Measurements from ENCODE around the gene TBC1D14. TPM values are rescaled to one million over a fixed set of nuclear protein-coding genes. Genes with fewer than 3 reads are reported as not detected.

The TBC1D14 gene
- total and polyA plus RNA-seq, 11 donors = 9.8 to 51.0 (median 34.3) TPM

DNA sequence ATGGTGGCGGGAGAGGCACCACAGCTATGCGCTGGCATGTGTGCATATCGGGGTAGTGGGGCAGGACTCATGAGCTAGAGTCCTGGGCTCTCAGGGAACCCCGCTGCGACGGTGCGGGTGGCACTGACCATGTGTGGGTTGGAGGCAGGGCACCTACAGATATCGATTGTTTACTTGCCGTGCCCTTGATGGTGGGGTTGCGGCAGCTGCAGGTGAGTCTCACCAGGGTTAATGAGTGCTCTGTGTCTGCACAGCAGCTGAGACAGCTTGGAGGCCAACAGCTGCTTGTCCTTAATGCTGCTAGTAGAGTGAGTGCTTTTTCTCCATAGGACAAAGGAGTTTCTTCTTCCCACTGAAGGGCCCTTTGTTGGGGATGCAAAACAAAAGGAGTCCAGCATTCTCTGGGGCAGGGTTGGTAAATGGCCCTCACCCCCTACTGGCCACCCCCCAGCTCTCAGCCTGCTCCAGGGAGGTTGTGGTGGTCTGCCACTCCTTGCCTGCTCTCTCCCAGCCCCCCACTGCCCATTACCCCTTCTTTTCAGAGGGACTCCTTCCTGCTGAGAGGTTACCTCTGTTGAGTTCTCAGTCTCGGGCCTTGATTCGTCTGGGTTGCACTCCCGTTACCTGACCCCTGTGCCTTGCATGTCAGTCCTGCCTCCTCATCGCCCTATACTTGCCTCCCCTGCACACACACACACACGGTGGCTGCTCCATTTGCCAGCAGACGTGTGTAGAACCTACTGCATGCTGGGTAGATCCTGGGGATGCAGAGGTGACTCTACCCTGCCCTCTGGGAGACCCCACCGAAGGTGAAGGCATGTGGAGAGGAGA, 52.8 kb downstream of the TBC1D14 start:
- WGBS, 4 donors = 85 to 96% (median 88%) methylated on average over 17 of the region's 17 CpGs
- intact Hi-C loops (cut with DNase I) = no loop called here
- Histone ChIP-seq H3K9me3 (no peaks in the 10 kb centered on the region), H3K4me1 (peaks cover 0 to 41% (median 1%) of the 10 kb centered on the region in 12 donors), H3K36me3 (peaks cover 0 to 4% (median 0%) of the 10 kb centered on the region in 9 donors), H3K27me3 (no peaks in the 10 kb centered on the region), H3K27ac (no peak overlapping the region), H3K4me3 (no peak overlapping the region)
- DNase-seq (no peak), ATAC-seq (no peak)
- TF ChIP-seq CTCF (IDR thresholded peaks at IDR 0.05) = no peak
- no peak for TF ChIP-seq POLR2A (IDR thresholded peaks at IDR 0.05)

DNA sequence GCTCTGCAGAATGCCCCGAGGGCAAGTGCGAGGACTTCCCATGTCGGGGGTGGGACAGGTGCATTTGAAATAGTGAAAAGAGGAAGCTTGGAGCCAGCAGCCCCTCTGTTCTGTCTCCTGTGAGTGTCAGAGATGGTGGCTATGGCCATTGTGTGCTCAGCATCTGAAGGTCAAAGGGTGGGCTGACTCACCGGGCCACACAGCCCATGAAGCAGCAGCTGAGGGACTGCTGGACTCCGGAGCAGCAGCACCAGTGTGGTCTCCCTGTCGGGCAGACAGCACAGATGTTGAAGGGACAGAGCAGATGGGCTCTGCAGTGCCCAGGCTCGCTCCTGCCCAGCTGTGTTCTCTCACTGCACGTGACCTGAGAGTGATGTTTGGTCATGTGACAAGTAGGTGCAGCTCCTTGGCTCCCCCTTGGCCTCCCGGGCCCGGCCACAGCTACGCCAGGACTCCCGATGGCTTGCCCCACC, 53.5 kb downstream of the TBC1D14 start:
- no peaks in the 10 kb centered on the region for H3K27me3 ChIP-seq
- peaks cover 0 to 11% (median 5%) of the 10 kb centered on the region in 9 donors for H3K36me3 ChIP-seq
- ATAC-seq (peak in 2 of 4 donors; percentile 17 to 32), DNase-seq (no peak)
- peak overlapping the region in 1 of 12 donors; percentile 40 for H3K27ac ChIP-seq
- intact Hi-C loops (cut with DNase I) = no loop called here
- WGBS, 4 donors = 82 to 87% (median 85%) methylated on average over 8 to 12 of the region's 12 CpGs
- TF ChIP-seq POLR2A (IDR thresholded peaks at IDR 0.05) (no peak), CTCF (IDR thresholded peaks at IDR 0.05) (no peak)
- peaks cover 0 to 41% (median 1%) of the 10 kb centered on the region in 12 donors for H3K4me1 ChIP-seq
- H3K4me3 ChIP-seq = no peak overlapping the region
- H3K9me3 ChIP-seq = no peaks in the 10 kb centered on the region

- no peak for TF ChIP-seq CTCF (IDR thresholded peaks at IDR 0.05)
- Histone ChIP-seq H3K9me3 (no peaks in the 10 kb centered on the region), H3K27me3 (no peaks in the 10 kb centered on the region), H3K36me3 (peaks cover 0 to 27% (median 7%) of the 10 kb centered on the region in 9 donors), H3K27ac (no peak overlapping the region), H3K4me3 (no peak overlapping the region), H3K4me1 (peaks cover 0 to 41% (median 0%) of the 10 kb centered on the region in 12 donors)
- WGBS, 4 donors = 89 to 94% (median 93%) methylated on average over 5 of the region's 5 CpGs
- intact Hi-C loops (cut with DNase I) = no loop called here
- ATAC-seq (no peak), DNase-seq (no peak)
These were observed 55.2 kb downstream of the TBC1D14 start for GRCh38 chr4:6964858-6965257.

GRCh38 chr4:6965329-6965728, 55.7 kb downstream of the TBC1D14 start:
- intact Hi-C loops (cut with DNase I) = no loop called here
- no peak overlapping the region for H3K27ac ChIP-seq
- no peak for ATAC-seq
- H3K36me3 ChIP-seq = peaks cover 0 to 31% (median 7%) of the 10 kb centered on the region in 9 donors
- no peaks in the 10 kb centered on the region for H3K9me3 ChIP-seq
- 96 to 100% (median 98%) methylated on average over 3 of the region's 3 CpGs for WGBS, 4 donors
- H3K4me3 ChIP-seq = no peak overlapping the region
- H3K27me3 ChIP-seq = no peaks in the 10 kb centered on the region
- no peak for DNase-seq
- TF ChIP-seq POLR2A (IDR thresholded peaks at IDR 0.05) (no peak), CTCF (IDR thresholded peaks at IDR 0.05) (no peak)
- H3K4me1 ChIP-seq = peaks cover 0 to 41% (median 0%) of the 10 kb centered on the region in 12 donors

Measured in heart left ventricle (tissue), 16 donors.